DMS153 (cell line): ENCODE data around the gene RAVER2.
A peak's percentile ranks its signal among the peaks of the same experiment; 100 is the strongest.
"Not testable (repeated sequence)": the region's sequence is repeated elsewhere in the genome, so short reads cannot be mapped to it uniquely, and the experiment has no call there.

Experiments used
- DNase-seq: peaks from one replicate; lab custom pipeline; 2025; lab: John Stamatoyannopoulos, UW

The RAVER2 gene, protein sequence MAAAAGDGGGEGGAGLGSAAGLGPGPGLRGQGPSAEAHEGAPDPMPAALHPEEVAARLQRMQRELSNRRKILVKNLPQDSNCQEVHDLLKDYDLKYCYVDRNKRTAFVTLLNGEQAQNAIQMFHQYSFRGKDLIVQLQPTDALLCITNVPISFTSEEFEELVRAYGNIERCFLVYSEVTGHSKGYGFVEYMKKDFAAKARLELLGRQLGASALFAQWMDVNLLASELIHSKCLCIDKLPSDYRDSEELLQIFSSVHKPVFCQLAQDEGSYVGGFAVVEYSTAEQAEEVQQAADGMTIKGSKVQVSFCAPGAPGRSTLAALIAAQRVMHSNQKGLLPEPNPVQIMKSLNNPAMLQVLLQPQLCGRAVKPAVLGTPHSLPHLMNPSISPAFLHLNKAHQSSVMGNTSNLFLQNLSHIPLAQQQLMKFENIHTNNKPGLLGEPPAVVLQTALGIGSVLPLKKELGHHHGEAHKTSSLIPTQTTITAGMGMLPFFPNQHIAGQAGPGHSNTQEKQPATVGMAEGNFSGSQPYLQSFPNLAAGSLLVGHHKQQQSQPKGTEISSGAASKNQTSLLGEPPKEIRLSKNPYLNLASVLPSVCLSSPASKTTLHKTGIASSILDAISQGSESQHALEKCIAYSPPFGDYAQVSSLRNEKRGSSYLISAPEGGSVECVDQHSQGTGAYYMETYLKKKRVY

DNA sequence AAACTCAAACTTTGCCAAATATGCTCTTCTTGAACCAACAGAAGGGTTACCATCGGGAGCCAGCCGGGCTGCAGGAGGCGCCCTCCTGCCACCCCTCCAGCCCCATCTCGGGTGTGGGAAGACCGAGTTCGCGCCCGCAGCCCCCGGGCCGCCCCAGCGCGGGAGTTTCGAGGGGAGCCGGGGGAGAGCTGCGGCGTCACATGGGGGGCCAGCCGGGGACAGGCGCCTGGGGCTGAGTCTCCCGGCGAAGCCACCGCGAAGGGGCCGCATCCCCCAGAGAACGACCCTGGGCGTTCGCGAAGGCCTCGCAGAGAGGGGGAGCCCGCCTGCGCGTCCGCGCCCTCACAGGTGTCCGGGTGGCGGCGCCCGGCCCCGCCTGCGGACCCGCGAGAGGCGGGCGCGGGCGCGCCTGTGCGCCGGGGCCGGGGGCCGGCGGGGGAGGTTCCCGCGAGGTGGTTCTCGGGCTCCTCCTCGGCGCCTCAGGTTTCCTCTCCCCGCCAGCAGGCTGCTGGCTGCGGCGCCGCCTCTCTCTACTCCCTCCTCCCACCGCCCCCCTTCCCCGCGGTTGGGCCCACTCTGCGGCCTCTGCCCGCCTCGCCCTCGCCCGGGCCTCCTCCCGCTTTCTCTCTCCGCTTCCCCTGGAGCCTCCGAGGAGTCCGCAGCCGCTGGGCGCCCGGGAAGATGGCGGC lies at the start of gene RAVER2:
Gene RAVER2 (plus strand): TSS at position 584 of the 689 bp plus-strand sequence. CDS start 98 bp downstream, at position 682.
- DNase-seq, result peak; percentile 40

DNA sequence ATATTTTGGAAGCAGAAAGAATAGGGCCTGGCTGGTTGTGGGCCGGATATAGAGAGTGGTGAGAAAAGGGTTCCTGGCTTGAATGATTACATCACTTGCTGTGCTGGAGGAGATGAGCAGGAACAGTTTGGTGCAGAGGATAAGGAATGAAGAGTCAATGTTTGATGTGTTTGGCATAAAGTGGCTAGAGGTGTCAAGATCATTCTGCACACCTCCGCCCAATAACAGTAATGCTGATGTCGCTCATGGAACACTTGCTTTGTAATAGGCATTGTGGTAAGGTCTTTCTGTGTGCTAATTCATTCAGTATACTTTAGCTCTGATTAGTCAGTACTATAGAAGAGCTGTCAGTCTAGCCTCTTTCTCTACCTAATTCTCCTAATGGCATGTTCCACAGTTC lies 48.0 kb upstream of the RAVER2 start:
- DNase-seq, result no peak

DNA sequence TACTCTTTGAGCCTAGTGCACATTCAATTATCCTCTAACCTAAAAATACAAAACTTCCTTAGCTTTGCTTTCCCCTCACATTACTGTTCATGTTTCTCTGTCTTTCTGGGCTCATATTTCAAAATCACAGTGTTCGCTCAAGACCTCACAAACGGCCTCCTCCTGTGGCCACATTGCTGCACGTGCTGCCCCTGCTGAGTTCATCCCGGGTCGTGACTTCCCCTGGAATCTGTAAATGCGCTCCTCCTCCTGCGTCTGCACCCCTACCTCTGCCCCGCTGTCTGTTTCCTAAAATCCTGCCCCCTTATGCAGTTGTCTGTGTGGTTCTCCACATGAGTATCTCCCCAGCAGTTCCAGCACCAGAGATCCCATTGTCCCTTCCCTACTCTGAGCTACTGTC lies 45.5 kb upstream of the RAVER2 start:
- no peak for DNase-seq

DNA sequence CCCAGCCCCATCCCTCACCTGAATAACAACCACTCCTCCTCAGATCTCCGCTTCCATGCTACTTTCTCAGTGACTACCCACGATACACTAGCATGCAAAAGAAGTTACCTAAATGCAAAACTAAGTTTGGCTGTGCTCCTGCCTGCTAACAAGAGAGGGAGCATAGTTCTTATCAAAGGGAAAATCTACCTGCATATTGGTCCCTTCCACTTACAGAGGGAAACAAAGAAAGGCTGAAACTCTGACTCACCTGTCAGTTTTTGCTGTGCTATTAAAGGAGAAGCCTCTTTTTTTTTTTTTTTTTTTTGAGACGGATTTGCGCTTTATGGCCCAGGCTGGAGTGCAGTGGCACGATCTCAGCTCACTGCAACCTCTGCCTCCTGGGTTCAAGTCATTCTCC lies 43.8 kb upstream of the RAVER2 start:
- DNase-seq, result no peak

DNA sequence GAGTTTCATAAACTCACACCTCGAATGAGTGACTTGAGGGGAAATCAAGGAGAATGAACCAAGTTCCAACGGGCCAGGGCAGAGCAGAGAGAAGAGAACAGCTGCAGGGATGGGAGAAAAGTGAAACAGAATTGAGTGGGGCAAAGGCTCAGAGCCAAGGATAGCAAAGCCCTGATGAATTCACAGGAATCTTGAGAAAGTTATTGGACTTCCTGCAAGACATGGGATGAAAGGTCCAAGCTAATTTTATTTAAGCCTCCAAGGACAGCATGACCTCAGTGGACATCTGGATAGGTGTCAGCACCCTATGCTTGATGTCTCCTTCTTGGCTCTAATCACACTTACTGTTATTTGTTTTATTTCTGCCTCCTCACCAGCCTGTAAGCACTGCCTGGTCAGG lies 43.0 kb upstream of the RAVER2 start:
- no peak for DNase-seq

DNA sequence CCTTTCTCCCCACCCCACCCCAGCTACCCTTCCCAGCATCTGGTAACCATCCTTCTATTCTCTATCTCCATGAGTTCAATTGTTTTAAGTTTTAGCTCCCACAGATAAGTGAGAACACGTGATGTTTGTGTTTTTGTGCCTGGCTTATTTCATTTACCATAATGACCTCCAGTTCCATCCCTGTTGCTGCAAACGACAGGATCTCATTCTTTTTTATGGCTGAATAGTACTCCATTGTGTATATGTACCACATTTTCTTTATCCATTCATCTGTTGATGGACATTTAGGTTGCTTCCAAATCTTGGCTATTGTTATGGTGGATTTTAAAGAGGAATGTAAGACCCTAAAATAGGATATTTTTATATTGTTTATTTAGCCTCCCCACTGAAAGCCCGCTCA lies 42.2 kb upstream of the RAVER2 start:
- not testable (repeated sequence) for DNase-seq

DNA sequence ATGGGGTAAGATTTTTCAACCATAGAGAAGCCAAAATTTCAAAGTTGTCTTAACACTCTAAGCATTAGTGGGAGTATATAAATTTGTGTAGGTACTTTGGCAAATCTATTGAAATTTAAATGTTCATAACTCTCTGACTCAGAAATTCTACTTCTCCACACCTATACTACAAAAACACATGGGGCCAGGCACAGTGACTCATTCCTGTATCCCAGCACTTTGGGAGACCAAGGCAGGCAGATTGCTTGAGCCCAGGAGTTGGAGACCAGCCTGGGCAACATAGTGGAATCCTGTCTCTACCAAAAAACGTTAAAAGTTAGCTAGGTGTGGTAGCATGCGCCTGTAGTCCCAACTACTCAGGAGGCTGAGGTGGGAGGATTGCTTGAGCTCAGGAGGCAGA lies 41.3 kb upstream of the RAVER2 start:
- DNase-seq, result no peak

DNA sequence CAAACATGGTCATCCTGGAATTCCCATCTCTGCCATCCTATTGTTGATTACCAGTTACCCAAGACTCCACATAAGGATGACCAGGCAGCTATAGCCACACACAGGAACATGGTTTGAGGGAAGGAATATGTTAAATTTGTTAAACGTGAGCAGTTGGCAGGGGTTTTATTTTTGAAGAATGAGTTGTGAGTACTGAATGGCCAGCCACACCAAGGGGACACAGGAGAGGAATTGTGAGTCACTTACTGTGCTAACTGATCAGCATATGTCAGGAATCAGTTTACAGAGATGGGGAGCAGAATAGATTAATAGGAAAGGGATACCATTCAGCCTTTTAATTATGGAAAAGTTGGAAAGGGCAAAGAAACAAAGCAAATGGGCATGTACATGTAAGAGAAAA lies 39.3 kb upstream of the RAVER2 start:
- no peak for DNase-seq

DNA sequence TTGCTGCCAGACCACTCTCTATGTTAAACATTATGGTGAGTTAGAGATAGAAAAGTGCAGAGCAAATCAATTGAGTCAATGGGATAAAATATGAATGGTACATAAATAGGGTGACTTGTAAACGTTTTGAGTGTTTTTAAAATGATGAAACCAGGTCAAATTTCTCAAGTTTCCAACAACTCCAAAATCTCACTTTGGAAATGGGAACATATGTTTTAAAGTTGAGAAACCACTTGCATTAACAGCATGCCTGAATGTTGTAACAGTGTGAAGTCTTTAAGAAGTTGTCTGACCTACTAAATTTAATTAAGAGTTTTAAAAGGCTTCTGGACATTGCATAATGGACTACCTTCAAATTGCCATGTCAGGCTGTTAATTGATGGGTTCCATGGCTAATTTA lies 33.6 kb upstream of the RAVER2 start:
- no peak for DNase-seq

DNA sequence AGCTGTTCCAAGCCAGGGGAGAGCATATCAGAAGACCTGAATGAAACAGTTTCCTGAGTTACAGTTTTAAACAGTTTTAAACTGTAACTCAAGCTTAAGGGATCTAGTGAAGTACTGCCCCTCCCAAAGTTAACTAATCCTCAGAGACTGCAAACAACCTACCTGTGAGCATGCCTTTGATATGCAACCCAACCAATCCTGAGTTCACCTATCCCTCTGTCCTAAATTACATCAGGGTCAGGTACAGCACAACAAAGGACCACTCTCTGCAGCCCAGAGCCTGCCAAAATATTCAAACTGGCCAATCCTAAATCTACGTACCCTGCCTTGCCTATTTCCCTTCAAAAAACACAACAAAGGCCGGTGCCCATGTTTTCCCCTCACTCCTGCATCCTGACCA lies 32.8 kb upstream of the RAVER2 start:
- DNase-seq, result no peak

DNA sequence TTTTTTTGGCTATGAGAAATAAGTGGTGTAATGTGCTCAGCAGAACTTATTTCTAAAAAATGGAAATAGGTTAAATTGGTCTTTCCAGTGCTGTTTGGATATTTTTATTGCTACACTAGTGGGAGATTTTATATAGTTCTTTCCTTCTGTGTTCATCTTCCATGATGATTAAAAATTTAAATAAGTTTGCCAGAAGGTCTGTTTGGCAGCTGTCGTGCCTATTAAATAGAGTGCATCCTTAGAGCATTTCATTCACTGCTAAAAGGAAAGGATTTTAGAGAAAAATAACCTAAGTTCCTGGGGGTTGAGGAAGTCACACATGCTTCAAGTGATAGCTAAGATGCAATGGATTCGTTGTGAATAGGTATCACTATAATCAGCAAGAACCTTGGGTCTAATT lies 29.7 kb upstream of the RAVER2 start:
- no peak for DNase-seq

DNA sequence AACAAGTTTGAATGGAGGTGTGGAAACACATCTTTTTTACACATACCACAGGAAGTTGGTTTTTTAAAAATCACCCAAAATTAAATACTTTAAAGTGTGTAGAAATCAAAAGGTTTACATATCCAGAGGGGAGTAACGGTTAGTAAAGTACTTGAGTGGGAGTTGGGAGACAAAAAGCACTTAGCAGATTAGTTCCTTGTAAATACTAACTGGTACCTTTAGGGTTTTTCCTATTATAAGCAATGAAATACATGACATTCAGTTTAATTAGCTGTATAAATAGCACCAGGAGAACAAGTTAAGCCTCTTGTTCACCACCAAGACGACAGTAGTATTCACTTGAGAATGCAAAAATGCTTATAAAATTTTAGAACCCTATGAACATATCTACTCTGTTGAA lies 23.7 kb upstream of the RAVER2 start:
- DNase-seq, result no peak

DNA sequence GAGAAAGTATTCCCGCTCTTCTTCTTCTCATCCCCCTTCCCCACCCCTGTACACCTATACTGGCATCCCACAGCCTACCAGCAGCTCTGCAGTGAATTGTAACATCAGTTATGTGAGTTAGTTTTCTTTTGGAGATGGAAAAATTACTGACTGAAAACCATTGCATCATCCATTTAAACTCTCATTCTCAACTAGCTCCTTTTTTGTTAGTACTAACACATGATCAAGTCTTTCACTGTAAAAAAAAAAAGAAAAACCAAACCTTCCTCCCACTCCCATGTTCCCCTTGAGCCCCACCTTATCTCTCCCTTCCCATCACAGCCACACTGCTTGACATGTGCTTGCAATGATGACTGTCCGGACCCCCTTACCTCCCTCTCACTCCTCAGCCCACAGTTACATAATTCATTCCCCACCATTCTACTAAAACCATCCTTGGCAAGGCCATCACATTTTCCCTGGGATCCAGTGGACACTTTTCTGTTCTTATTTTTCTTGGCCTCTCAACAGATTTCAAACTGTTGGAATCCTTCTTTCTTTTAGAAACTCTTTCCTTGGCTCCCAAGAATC lies 23.2 kb upstream of the RAVER2 start:
- no peak for DNase-seq

DNA sequence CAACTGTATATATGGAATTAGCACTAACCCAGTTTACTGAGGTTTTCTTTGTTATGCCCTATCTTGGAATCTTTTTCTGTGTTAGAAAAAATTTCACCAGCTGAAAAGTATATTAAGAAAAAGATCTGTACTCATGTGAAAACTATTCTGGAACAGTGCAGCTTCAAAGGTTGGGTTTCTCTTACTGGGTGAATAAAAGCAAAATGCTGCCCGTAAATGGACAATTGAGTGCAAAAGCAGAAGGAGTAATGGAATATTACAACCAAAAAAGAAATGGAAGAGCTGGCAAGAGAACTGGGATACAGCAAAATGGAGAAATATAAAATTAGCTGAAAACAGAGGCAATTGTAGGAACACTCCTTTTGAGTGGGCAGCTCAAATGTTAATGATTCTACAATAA lies 17.0 kb upstream of the RAVER2 start:
- no peak for DNase-seq

DNA sequence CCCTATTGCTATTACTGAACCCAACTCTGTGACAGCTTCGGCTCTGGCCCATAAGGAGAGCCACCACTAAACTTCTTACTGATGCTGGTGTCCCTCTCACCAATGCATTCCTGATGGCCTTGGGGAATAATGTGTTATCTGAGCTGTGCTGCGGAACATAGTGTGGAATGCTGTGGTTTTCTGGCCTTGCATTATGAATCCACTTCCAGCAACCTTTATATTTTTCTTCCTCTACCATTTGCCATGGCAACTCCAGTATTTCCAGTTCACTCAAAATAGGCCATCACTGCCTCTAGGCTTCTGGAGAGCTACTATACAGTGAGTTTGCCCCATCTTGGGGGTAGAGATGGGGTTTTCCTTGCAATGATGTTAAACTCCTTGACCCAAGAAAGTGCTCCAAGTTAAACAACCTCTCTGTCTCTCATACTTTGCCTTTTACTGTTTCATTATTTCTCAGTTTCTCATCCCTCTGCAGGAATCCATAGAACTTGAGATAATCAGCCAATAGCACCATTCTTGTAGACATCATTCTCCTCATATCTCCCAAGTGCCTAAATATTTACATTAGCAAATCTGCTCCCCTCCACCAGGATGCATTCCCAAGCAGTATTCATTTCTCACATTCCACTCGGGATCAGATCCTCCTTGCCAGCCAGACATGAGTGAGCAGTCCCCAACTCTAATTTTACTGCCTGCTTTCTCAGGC lies 11.1 kb upstream of the RAVER2 start:
- DNase-seq, result no peak

DNA sequence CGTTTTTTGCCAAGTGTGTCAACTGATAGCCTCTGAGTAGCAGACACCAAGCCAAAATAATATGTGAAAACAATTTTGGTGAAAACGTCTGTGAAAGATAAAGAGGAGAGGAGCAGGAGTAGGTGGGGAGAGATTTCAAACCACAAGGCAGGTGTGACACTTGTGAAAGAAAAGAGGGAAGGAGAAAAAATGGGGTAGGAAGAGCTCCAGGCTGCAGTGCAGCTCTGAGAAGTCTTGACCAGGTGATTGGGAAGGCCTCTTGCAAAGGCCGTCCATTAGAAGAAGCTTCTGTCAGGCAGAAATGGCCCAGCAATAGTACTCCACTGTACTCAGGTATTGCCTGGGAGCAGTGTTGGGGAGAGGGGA lies 10.6 kb upstream of the RAVER2 start:
- DNase-seq, result no peak

DNA sequence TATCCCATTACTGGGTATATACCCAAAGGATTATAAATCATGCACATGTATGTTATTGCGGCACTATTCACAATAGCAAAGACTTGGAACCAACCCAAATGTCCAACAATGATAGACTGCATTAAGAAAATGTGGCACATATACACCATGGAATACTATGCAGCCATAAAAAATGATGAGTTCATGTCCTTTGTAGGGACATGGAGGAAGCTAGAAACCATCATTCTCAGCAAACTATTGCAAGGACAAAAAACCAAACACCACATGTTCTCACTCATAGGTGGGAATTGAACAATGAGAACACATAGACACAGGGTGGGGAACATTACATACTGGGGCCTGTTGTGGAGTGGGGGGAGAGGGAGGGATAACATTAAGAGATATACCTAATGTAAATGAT lies 4.2 kb upstream of the RAVER2 start:
- not testable (repeated sequence) for DNase-seq

DNA sequence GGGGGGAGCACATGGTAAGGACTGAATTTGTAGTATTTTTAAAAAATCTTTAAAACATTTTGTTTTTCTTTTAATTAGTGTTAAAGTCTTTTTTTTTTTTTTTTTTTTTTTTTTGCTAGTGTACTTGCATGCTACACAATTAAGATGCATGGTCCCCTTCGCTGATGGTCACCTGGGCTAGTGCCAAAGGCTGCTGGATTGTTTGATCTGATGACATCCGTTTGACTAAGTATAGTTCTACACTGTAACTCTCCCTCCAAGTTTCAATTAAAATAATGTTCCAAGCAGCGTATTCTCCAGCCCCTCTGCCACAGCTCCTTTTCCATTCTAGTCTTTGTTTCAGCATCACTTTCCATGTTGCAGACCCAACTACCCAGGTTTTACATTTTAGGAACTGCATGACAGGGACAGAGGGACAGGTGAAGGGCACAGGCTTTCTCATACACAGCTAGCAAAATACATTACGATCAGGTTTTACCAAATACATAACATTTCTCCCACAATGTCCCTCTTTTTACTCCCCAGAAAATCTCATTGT lies 852 bp upstream of the RAVER2 start:
- no peak for DNase-seq

DNA sequence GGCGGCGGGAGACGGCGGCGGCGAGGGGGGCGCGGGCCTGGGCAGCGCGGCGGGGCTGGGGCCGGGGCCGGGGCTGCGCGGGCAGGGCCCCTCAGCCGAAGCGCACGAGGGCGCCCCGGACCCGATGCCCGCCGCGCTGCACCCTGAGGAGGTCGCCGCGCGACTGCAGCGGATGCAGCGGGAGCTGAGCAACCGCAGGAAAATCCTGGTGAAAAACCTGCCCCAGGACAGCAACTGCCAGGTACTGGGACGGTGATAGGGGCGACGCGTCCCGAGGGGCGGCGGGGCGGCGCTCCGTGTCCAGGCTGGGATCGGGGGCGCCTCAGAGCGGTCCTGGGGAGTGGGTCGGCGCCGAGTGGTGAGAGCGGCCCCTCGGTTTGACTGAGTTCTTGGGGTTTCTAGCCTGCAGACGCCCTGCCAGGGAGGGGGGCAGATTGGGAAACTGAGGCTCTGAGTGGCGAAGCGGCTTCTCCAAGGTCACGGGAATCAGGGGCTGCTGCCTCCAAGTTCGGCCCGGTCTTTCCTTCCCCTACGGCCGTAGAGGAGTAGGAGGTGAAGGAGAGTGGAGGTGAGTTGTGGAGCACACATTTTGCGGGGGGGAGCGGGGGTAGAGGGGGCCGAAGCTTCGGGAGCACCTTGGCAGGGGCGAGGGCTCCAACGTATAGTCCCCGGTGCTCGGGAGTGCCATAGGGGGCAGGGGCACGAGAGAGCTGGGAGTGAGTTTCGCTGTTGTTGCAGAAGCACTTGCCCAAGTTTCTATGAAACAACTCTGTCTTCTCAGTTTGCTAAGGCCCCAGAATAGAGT lies 508 bp downstream of the RAVER2 start:
- no peak for DNase-seq

DNA sequence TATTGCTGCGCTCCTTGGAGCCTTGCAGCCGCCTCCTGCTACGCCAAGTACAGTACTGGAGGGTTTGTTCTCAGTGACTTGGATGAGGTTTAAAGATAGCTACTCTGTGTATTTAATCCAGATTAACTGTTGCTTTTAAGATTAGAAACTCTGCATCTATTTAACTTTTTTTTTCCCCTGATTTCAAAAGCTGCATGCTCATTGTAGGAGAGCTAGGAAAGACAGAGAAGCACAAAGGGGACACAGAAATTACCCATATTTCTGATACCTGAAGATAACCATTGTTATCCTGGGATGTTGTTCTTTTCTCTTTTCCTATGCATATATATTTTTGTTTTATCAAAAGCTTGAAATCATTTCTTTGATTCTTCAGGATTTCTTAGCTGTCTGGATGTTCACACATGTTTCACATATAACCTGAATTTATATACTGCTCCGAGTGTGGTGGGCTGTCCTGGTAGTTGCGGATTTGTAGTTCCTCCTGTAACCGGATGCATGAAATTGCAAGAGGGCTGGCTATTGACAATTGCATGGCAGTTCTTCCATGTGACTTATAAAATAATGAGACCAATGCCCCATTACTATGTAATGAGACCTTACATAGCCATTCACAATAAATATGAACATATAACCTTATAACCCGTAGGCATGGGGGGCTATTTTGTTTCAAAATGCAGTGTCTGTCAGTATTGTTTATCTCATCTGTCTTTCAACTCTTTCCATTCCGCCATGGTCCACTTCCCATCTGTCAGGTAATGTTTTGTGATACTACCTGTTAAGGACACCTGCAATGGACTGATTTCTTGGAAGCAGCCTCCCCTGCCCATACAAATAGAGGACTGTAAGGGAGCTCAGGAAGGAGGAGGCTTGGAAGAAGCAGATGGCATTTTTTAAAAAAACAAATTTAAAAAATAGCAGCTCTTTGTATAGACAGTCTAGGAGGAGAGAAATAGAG lies 1.4 kb downstream of the RAVER2 start:
- no peak for DNase-seq
